Stimulated activated CD8-positive, alpha-beta memory T cell treated with anti-CD3 and anti-CD28 coated beads, Interleukin-4, amount 100 ng/mL, for 24 hours (primary cell): ENCODE results near the gene CMPK2.
"Not testable (repeated sequence)": the region's sequence is repeated elsewhere in the genome, so short reads cannot be mapped to it uniquely, and the experiment has no call there.

Experiments
- DNase-seq: peaks from one replicate; pipeline ENCODE4 v3.0.0-alpha.2; 2020; ENCODE audit warnings: low read depth

Gene CMPK2

GRCh38 chr2:6865346-6866274 is at the start of gene CMPK2:
CMPK2 (minus strand) TSS chr2:6865907; CDS start chr2:6865696, 211 bp downstream.
- DNase-seq, result peak; percentile 54

GRCh38 chr2:6915399-6915798 is 49.7 kb upstream of the CMPK2 start:
- DNase-seq, result no peak

- no peak for DNase-seq
These were observed 49.1 kb upstream of the CMPK2 start for GRCh38 chr2:6914828-6915227.

GRCh38 chr2:6913415-6914157 is 47.9 kb upstream of the CMPK2 start:
- DNase-seq, result no peak

- DNase-seq, result no peak
These were observed 46.0 kb upstream of the CMPK2 start for GRCh38 chr2:6911721-6912120.

DNA sequence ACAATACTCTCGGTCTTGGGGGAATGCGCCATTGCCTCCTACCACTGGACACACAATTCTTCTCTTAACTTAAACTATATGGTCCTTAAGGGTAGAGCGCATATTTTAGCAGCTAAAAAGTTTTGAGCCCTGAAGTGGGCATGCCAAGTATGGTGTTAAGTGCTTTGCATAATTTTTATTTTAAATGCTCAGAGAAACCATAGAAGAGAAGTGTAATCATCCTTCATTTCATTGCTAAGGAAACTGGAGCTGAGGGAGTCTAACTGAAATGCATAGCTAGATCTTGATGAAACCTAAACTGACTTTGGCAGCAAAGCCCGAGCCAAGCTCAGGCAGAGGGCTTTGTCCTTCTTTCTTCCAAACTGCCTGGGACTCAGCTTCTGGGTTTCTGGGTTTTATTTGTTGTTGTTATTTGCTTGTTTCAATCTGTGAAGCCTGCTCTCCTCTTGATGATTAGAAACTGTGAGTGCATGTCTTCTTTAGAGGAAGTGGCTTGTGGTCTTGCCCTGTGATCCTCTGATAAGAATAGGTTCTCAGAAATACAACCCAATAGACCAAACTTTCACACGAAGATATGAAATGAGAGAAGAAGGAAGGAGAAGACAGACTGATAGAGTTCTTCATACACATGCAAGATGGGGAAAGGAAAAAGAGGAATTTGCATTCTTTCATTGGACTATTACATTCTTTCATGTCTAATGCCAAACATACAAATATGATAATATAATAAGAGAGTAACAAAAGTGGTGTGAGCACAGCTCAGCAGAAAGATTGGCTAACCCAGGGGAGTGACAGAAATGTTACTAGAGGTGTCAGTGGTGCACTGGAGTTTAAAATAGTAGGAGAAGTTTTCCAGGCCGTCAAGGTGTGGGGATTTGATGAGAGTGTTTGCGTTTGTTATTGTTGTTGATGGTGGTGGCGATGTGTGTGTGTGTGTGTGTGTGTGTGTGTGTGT is 44.0 kb upstream of the CMPK2 start:
- DNase-seq, result no peak

DNA sequence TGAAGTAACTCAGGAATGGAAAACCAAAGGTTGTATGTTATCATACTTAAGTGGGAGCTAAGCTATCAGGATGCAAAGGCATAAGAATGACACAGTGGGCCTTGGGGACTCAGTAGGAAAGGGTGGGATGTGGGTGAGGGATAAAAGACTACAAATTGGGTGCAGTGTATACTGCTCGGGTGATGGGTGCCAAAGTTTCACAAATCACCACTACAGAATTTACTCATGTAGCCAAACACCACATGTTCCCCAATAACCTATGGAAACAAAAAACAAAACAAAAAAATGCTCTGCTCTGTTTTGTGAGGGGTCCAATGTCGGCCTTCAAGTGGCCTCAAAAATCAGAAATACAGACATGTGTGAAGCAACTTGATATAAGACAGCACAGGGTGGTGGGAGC is 42.6 kb upstream of the CMPK2 start:
- no peak for DNase-seq

GRCh38 chr2:6906165-6906741 is 40.5 kb upstream of the CMPK2 start:
- no peak for DNase-seq

GRCh38 chr2:6905668-6906067 is 40.0 kb upstream of the CMPK2 start:
- no peak for DNase-seq

- not testable (repeated sequence) for DNase-seq
These were observed 36.9 kb upstream of the CMPK2 start for GRCh38 chr2:6902581-6902980.

GRCh38 chr2:6896930-6897759 is 31.4 kb upstream of the CMPK2 start:
- DNase-seq, result no peak

- no peak for DNase-seq
These were observed 28.3 kb upstream of the CMPK2 start for GRCh38 chr2:6893876-6894482.

GRCh38 chr2:6888724-6889123 is 23.0 kb upstream of the CMPK2 start:
- no peak for DNase-seq

- no peak for DNase-seq
These were observed 22.1 kb upstream of the CMPK2 start for GRCh38 chr2:6887751-6888192.

GRCh38 chr2:6885968-6886367 is 20.3 kb upstream of the CMPK2 start:
- no peak for DNase-seq

- no peak for DNase-seq
These were observed 19.8 kb upstream of the CMPK2 start for GRCh38 chr2:6885551-6885950.

DNA sequence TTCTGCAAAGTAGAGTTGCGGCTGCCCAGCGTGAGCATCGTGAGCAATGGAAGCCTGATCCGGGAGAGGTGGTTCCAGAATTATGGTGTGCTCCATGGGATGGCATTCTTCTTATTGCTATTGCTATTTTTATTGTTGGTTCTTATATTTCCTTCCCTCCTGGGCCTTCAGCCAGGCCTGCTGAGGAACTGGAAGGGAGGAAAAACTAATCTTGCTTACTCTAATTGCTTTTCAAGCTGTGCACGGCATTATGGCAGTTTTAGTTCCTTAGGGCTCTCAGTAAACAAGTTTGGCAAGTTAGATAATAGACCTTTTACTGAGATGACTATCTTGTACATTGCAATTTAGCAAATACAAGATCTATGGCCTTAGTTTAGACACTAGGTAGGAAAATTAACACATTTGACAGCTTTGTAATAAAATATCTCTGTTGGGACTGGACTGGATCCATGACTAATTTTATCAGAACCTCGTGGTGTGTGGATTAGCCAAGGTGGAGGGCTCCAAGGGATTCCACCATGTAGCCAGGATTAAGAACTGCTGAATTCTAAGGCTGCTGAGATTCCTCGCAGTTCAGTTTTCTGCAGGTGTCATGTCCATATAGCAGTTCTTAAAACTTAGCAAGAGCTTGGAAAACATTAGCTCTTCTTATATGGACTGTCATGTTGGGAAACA is 17.9 kb upstream of the CMPK2 start:
- DNase-seq, result no peak

GRCh38 chr2:6881516-6881915 is 15.8 kb upstream of the CMPK2 start:
- no peak for DNase-seq

GRCh38 chr2:6881046-6881445 is 15.3 kb upstream of the CMPK2 start:
- no peak for DNase-seq
